Fibroblast of the aortic adventitia (primary cell): ENCODE results near the gene SEMA7A. TPM values are rescaled to one million over a fixed set of nuclear protein-coding genes. Genes with fewer than 3 reads are reported as not detected.

Source experiments
- DNase-seq: peaks from one replicate; pipeline ENCODE4 v3.0.0-alpha.2; 2010; ENCODE audit warnings: low read depth
- H3K4me3 ChIP-seq: 2 replicates; pipeline ENCODE4 v1.5.1; 2011; ENCODE audit warnings: low read depth, mild to moderate bottlenecking, control low read depth, low read length, moderate library complexity
- total RNA-seq: library from RNA; depleted of rRNA; stranded (reverse); fragments of >200 nt; gene quantifications from 2 replicates; pipeline ENCODE4 v1.2.3, GENCODE V29; 2012; ENCODE audit warnings: low replicate concordance
- TF ChIP-seq, protein P1 (sequence below): IDR thresholded peaks from 2 replicates; pipeline ENCODE4 v1.5.1; 2011; ENCODE audit warnings: mild to moderate bottlenecking, low read length, control low read depth, inconsistent platforms; ENCODE audit not compliant: insufficient read depth

Gene SEMA7A
- total RNA-seq, 1 donor = 7.9 TPM

DNA sequence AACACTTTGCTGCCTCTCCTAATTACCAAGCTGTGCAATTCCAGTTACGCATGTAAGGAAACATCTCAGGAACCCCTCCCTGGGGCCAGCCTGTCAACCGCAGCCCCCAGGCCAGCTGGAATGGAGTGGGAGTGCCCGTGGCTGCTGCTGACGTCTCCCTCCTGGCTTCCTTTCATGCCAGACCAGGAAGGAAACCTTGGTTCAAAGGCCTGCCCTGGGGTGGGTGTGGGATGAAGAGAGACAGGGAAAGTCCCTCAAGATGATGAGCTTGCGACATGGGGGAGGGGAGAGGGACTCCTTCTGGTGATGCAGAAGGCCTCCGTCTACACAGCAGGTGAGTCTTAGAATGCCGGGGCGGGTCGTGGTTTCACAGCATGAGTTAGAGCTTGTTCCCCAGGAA, 54.9 kb downstream of the SEMA7A start:
- DNase-seq = peak; percentile 35
- H3K4me3 ChIP-seq = no peak overlapping the region
- TF ChIP-seq, protein P1, sequence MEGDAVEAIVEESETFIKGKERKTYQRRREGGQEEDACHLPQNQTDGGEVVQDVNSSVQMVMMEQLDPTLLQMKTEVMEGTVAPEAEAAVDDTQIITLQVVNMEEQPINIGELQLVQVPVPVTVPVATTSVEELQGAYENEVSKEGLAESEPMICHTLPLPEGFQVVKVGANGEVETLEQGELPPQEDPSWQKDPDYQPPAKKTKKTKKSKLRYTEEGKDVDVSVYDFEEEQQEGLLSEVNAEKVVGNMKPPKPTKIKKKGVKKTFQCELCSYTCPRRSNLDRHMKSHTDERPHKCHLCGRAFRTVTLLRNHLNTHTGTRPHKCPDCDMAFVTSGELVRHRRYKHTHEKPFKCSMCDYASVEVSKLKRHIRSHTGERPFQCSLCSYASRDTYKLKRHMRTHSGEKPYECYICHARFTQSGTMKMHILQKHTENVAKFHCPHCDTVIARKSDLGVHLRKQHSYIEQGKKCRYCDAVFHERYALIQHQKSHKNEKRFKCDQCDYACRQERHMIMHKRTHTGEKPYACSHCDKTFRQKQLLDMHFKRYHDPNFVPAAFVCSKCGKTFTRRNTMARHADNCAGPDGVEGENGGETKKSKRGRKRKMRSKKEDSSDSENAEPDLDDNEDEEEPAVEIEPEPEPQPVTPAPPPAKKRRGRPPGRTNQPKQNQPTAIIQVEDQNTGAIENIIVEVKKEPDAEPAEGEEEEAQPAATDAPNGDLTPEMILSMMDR = no peak

DNA sequence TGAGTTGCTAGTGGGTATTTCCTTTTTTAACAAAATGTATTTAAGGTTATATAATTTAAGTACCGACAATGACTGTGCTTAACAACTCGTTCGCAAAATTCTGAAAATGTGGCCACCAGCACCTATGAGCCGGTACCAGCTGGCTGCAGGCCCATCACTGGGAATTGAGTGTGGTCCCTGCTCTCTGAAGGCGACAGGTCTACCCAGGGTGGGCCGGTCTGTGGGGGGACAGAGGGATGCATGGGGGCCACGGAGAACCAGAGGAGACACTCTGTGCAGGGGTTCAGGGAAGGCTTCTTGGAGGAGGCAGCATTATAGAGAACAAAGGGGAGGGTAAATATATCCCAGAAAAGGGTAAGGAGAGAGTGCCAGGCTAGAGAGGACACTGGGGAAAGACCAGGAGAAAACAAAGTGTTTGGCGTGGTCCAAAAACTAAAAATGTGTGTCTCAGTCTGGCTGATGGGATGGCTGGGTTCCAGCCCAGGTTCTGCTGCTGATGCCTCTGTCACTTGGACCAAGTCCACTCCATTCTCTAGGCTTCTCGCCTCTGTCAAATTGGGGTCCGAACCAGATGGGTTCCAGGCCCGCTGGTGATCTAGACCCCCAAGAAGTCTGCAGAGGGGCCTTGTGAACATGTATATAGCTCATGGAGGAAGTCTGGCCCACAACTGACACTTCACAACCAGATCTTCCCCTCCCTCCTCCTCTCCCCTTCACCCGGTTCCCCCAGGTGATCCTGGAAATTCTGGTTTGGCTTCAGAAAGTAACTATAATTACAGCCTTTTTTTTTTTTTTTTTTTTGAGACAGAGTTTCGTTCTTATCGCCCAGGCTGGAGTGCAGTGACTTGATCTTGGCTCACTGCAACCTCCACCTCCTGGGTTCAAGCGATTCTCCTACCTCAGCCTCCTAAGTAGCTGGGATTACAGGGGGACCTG, 55.7 kb downstream of the SEMA7A start:
- no peak for DNase-seq
- H3K4me3 ChIP-seq = no peak overlapping the region
- TF ChIP-seq, protein P1 = no peak

DNA sequence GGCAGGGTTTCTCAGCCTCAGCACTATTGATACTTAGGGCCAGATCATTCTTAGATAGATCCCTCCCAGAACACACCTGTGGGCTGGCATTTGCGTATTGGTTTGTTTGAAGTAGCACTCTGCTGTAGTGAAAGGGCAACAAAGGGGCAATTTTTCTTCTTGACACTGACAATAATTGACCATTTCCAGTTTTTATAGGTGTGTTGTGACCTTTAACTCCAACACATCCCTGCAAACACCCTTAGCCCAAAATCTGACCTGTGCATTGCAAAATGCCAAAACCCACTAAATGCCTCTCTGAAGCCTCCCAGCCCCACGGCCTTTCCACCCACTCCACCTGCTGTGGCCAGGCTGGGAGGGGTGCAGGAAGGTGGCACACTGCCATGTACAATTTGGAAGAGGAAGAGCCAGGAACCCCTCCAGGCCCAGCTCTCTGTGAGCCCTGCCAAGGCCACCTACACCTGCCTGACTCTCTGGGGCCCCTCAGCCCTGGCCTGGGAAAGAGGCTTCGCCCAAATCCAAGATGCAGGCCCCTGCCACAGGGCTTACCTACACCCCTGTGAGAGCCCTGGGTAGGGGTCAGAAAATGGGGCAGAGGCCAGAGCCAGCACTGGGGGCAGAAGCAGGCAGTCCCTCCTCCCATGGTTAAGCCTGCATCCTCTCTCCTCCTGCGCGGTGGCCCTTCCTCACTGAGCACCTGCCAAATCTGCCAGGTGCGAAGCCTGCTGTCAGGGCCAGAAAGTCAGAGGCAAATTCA, 56.8 kb downstream of the SEMA7A start:
- TF ChIP-seq, protein P1 = no peak
- H3K4me3 ChIP-seq = no peak overlapping the region
- DNase-seq = no peak

DNA sequence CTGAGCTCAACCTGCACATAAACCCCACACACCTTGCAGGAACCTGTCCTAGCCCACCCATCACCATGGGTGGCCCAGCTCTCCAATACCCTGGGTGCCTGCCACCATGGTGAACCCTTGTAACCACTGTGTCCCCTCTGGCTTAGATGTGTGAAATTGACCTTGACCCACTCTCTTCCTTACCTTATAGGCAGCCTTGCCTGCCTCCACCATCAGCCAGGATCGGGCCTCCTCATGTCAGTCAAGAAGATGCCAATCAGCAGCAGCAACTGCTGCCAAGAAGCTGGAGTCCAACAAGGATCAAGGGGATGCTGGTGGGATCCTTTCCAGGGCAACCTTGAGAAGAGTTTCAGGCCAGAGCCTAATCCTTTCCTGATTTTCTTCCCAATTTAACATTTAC, 57.5 kb downstream of the SEMA7A start:
- TF ChIP-seq, protein P1 = no peak
- H3K4me3 ChIP-seq = no peak overlapping the region
- DNase-seq = no peak

DNA sequence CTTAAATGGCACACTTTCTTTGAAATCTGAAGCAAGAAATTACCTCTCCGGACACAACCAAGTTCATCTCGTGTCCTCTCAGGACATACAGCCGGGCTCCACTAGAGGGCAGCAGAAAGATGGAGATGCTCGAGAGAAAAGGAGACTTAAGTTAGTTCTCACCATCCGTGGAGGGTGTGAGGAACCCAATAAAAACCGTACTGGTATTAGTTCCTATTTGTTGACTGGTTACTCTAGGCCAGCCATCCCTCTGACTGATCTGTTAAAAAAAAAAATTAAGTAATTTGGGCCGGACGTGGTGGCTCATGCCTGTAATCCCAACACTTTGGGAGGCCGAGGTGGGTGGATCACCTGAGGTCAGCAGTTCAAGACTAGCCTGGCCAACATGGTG, 58.5 kb downstream of the SEMA7A start:
- DNase-seq = peak; percentile 86
- TF ChIP-seq, protein P1 = peak; percentile 96
- H3K4me3 ChIP-seq = no peak overlapping the region

DNA sequence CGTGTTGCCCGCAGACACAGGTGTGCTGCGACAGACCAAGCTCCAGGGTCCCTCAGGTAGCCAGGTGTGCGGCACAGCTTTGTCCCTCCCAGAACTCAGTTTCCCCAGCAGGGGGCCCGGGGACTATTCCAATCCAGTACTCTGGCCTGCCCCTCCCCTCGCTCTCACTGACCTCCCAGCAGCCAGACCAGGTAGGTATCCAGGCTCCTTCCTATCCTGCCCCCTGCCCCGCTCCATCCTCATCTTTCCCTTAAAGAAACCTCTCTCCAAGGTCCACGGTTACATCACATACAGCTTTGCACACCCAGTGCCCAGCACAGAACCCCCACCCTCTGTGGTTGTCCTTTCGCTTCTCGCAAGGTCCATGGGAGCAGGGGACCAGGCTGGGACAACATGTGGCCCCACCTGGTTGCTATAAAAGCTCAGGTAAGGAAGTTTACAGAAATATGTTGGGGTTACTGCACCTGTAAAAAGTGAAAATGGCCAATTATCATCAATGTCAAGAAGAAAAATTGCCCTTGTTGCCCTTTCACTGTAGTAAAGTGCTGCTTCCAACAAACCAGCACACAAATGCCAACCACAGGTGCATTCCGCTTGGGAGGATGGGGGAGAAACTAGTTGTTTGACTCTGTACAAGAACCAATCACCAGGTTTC, 59.0 kb downstream of the SEMA7A start:
- peak overlapping the region; percentile 75 for H3K4me3 ChIP-seq
- no peak for DNase-seq
- TF ChIP-seq, protein P1 = no peak
